Thyroid gland (tissue), 4 donors: ENCODE results near the gene SKIC8.

ENCODE experiments used
- POLR2A ChIP-seq, 2 donors: fragments of 450-650 bp; IDR thresholded peaks; one replicate each; pipeline ENCODE4 v1.6.1; 2017; ENCODE audit warnings: antibody characterized with exemption in 2 of 2, mild to moderate bottlenecking in 2 of 2, moderate library complexity in 1 of 2
- TF ChIP-seq, protein P1 (sequence below), 6 experiments: fragments of 200-600 bp in 3 of 6; fragments of 450-650 bp in 3 of 6; sonication (generic) in 3 of 6; IDR thresholded peaks; one replicate each; pipeline ENCODE4 v1.5.1; 2016 to 2019; ENCODE audit warnings: antibody characterized with exemption in 6 of 6, mild to moderate bottlenecking in 2 of 6, inconsistent platforms in 1 of 6, moderate library complexity in 1 of 6

DNA sequence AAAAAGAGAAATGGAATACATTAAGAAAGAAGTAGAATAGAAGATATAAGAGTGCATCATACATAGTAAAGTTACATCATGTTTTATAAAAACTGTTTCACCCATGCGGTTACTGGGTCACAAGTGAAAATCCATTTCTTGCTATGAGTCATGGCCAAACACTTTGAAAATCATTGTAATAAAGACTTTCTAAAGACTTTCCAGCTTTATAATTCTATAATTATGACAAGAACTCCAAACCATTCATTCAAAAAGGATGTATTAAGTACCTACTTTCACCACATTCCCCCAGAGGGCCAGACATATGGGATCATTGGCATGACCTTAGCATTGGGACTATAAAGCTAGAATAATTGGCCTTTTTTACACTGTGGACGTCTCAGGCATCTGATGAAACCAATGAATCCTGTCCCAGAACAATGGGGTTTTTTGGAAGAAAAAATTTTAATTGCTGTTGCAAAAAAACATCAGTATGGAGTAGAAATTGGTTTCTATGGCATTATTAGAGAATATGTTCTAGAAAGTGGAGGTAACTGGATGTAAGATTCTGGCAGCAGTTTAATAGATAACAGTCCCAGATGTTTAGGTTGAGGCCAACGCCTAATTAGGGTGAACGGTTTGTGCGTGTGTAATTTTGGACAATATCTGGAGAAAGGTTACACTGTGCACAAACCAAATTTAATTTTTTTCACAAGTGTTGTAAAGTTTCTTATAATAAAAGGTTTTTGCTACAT lies 3.3 kb upstream of the SKIC8 start:
- TF ChIP-seq, protein P1, sequence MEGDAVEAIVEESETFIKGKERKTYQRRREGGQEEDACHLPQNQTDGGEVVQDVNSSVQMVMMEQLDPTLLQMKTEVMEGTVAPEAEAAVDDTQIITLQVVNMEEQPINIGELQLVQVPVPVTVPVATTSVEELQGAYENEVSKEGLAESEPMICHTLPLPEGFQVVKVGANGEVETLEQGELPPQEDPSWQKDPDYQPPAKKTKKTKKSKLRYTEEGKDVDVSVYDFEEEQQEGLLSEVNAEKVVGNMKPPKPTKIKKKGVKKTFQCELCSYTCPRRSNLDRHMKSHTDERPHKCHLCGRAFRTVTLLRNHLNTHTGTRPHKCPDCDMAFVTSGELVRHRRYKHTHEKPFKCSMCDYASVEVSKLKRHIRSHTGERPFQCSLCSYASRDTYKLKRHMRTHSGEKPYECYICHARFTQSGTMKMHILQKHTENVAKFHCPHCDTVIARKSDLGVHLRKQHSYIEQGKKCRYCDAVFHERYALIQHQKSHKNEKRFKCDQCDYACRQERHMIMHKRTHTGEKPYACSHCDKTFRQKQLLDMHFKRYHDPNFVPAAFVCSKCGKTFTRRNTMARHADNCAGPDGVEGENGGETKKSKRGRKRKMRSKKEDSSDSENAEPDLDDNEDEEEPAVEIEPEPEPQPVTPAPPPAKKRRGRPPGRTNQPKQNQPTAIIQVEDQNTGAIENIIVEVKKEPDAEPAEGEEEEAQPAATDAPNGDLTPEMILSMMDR (IDR thresholded peaks at IDR 0.05): no peak
- TF ChIP-seq POLR2A (IDR thresholded peaks at IDR 0.05): no peak
